ENCODE data around the gene TSPAN16.
"Not testable (repeated sequence)": the region's sequence is repeated elsewhere in the genome, so short reads cannot be mapped to it uniquely, and the experiment has no call there.

The TSPAN16 gene

GRCh38 chr19:11269408-11269807, 26.6 kb upstream of the TSPAN16 start:
- DNase-seq: no peak

DNA sequence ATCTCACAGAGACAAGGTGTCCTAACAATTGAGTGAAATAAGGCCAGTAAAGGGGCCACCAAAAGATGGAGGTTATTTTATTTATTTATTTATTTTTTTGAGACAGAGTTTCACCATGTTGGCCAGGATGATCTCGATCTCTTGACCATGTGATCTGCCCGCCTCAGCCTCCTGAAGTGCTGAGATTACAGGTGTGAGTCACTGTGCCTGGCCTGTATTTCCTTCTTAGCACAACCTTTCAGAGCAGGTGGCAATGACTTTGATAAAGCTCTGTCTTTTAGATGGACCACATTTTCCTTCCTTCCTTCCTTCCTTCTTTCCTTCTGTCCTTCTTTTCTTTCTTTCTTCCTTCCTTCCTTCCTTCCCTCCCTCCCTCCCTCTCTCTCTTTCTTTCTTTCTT, 22.7 kb upstream of the TSPAN16 start:
- no peak for DNase-seq

DNA sequence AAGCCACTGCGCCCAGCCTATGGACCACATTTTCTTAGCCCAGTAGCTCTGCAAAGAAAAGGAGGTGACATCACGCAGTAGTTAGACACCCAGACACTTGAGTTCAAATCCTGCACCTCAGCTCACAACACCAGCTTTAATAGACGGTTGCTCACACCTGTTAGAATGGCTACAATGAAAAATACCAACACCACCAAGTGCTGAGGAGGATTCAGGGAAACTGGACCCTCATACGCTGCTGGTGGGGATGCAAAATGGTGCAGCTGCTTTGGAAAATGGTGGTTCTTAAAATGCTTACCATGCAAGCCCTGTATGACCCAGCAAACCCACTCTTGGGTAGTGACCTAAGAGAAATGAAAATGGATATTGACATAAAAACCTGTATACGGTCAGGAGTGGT, 22.0 kb upstream of the TSPAN16 start:
- DNase-seq: no peak

- no peak for DNase-seq
Measured at GRCh38 chr19:11274533-11275086, 21.4 kb upstream of the TSPAN16 start.

DNA sequence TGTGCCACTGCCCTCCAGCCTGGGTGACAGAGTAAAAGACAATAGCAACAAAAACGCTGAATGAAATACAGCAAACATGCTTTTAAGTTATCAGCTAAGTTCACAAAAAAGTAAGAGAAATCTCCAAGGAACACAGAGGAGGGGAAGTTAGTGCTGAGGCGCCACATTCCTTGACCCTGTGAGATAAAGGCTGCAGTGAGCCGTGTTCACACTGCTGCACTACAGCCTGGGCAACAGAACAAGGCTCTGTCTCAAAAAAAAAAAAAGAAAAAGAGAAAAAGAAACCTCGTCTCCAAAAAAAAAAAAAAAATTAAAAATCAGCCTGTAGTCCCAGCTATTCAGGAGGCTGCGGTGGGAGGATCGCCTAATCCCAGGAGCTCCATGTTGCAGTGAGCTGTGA, 17.3 kb upstream of the TSPAN16 start:
- DNase-seq: no peak

DNA sequence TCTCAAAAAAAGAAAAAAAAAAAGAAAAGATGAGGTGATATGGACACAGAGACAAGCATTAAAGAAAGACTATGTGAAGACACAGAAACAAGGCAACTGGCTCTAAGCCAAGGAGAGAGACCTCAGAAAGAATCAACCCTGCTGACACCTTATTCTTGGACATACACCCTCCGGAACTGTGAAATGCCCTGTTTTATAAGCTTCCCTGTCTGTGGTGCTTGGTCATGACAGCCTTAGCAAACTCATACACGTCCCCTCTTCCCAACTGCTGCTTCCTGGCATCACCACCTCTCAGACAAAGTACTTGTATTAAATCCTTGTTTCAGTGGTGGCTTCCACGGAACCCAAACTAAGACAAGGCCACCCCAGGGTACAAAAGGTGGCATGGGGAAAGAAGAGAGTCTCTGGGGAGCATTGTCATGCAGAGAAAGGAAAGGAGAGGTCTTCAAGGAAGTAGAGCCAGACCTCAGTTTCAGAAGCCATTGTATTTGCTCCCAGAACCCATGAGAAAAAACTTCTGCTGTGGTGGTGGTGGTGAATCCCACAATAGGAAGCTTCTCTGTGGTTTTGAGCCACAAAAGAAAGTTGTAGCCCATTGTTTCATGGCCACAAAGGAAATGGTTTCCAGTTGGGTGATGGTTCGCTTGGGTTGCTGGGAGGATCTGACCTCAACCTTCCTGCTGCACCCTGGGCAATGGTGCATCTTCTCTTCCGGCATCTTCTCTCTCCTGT, 16.3 kb upstream of the TSPAN16 start:
- peak; percentile 74 for DNase-seq

- no peak for DNase-seq
Measured at GRCh38 chr19:11281356-11282049, 14.5 kb upstream of the TSPAN16 start.

- DNase-seq: no peak
Measured at GRCh38 chr19:11284515-11284914, 11.4 kb upstream of the TSPAN16 start.

- no peak for DNase-seq
Measured at GRCh38 chr19:11286312-11286974, 9.5 kb upstream of the TSPAN16 start.

- no peak for DNase-seq
Measured at GRCh38 chr19:11288349-11288748, 7.6 kb upstream of the TSPAN16 start.

- no peak for DNase-seq
Measured at GRCh38 chr19:11290256-11290655, 5.7 kb upstream of the TSPAN16 start.

DNA sequence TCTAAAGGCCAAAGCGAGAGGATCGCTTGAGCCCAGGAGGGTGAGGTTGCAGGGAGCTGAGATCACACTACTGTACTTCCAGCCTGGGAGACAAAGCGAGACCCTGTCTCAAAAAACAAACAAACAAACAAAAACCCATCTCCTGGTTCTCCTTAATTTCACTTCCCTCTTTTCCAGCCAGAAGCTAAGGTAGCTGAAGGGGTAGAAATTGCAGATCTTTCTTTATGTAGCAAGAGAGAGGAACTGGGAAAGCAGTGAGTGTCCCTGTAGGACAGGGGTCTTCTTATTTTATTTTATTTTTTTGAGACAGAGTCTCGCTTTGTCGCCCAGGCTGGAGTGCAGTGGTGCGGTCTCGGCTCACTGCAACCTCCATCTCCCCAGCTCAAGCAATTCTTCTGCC, 4.5 kb upstream of the TSPAN16 start:
- no peak for DNase-seq

DNA sequence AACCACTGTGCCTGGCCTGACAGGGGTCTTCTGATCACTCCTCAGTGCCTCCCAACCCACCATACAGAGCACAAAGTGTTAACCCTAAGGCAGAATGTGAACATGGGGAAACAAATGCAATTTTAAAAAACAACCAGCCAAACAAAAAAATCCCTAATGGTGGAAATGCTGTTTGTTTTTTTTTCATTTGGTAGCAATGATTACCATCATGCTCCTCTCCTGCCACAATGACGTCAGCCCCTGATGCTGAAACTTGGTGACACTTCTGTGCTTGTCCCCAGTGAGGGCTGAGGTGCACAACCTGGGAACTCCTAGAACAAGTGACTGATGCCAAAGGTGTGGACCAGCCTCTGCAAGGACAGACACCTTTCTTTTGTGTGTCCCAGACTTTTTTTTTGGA, 4.0 kb upstream of the TSPAN16 start:
- DNase-seq: no peak

- DNase-seq: peak; percentile 80
Measured at GRCh38 chr19:11293433-11294389, 2.2 kb upstream of the TSPAN16 start.

GRCh38 chr19:11295180-11295579, 780 bp upstream of the TSPAN16 start:
- no peak for DNase-seq

- DNase-seq: no peak
Measured at GRCh38 chr19:11296264-11296663, 304 bp downstream of the TSPAN16 start.

- DNase-seq: no peak
Measured at GRCh38 chr19:11299946-11300810, 4.2 kb downstream of the TSPAN16 start.

DNA sequence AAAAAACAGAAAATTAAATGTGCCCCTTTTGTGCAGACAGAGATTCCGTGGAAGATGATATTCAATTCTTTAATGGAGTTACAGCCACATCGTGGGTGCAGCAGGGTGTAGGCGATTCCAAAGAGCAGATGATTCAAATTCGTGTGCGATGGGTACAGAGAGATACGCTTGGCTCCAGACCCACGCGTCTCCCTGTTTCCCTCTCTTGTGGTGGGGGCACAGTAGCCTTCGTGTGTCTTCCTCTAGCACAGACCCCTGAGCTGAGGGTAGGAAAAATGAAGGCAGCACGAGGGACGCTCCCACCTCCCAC, 4.8 kb downstream of the TSPAN16 start:
- no peak for DNase-seq

GRCh38 chr19:11304936-11305335, 9.0 kb downstream of the TSPAN16 start:
- DNase-seq: no peak

DNA sequence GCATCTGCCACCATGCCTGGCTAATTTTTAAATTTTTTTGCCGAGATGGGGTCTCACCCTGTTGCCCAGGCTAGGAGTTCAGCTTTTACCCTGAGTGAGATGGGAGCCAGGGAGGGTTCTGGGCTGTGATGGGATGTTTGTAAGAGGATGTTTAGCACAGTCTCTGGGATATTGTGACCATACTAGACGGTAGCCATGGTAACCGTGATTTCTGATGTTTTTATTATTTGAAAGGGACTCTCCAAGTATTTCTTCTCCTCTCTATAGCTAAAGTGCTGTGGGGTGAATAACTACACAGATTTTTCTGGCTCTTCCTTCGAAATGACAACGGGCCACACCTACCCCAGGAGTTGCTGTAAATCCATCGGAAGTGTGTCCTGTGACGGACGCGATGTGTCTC, 10.4 kb downstream of the TSPAN16 start:
- DNase-seq: no peak

DNA sequence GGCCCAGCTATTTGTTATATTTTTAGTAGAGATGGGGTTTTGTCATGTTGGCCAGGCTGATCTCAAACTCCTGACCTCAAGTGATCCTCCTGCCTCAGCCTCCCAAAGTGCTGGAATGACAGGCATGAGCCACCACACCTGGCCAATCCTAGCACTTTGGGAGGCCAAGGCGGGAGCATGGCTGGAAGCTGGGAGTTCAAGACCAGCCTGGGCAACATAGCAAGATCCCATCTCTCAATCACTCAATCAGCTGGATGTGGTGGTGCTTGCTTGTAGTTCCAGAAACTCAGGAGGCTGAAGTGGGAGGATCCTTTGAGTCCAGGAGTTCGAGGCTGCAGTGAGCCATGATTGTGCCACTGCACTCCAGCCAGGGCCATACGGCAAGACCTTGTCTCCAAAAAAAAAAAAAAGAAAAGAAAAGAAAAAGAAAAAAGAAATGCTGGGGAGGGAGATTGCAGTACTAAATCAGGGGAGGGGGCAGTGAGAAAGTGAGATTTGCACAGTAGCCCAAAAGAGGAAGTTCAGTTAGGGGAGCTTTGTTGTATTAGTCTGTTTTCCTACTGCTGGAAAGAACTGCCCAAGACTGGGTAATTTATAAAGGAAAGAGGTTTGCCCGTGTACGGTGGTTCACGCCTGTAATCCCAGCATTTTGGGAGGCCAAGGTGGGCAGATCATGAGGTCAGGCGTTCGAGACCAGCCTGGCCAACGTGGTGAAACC, 24.5 kb downstream of the TSPAN16 start:
- not testable (repeated sequence) for DNase-seq

Measured in CD4-positive, alpha-beta T cell treated with Interleukin-21 for 1 hour (primary cell).